Raji (cell line): ENCODE results near the gene UNC13D.

Source experiments
- POLR2A ChIP-seq: IDR thresholded peaks from 2 replicates; pipeline ENCODE4 v1.6.1; 2011; ENCODE audit warnings: low read depth, low read length, control low read depth; ENCODE audit not compliant: insufficient read depth

The UNC13D gene

DNA sequence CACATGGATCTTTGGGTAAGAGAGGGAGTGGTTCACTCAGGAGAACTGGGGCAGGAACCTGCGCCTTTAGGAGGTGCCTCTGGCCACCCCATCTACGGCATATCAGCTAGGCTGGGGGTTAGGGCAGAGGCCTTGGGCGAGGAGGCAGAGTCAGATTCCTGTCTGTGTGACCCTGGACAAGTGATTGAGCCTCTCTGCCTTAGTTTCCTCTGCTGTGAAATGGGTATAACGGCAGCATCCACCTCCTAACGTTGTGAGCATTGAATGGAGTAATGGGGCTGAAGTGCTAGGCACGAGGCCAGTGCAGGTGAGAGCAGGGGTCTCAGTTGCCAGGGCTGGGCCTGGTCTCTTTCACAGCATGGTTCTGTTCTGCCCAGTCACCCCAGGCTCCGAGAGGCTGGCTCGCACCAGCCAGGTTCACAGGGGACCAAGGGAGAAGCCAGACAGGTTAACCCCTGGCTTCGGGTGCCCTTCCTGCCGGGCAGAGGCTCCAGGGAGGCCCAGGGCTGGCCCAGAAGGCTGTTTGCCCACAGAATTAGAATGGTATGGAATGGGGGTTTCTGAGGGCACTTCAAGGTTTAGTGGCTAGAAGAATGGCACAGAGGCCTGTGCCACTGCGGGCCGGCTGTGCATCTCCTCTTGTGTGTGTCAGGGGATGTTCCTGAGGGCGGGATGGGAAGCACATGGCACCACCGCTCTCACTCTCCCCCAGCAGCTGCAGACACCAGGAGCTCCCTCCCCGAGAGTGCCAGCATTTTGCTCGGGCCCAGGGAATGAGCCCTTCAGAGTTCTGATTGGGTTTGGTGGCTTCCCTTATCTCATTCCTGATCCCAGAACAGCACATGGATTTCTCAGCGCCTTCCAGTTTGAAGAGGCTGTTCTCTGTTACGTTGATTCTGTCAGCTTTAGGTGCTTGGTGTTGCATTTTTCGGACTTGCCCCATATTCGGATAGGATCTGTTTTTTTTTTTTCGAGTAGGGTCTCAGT is 23.8 kb downstream of the UNC13D start:
- no peak for TF ChIP-seq POLR2A

DNA sequence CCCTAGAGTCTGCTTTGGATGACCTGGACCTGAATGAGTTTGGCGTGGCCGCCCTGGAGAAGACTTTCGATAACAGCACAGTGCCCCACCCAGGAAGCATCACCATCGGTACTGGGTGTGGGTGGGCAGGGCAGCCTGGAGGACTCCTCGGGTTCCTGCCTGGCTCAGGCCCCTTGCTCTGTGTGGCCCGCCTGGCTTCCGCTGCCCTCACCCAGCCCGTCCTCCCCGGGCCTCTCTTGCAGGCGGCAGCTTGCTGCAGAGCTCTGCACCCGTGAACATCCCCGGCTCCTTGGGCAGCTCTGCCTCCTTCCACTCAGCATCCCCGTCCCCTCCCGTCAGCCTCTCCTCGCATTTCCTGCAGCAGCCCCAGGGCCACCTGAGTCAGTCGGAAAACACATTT is 24.5 kb downstream of the UNC13D start:
- TF ChIP-seq POLR2A = no peak

DNA sequence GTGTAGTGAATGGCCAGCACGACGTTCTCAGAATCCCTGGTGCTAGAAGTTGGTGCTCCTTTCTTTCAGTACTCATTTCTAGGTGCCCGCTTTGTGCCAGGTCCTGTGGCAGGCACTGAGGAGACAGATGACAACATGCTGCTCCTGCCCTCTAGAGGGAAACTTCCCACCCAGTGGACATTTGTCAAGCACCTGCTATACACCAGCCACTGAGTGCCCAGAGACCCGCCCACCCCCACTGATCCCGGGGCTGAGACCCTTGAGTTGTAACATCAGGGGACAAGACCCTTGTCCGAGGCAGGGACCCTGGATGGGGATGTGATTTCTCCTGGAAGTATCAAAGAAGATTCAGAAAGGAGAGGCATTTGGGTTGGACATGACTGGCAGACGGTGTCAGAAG is 25.1 kb downstream of the UNC13D start:
- TF ChIP-seq POLR2A = no peak

DNA sequence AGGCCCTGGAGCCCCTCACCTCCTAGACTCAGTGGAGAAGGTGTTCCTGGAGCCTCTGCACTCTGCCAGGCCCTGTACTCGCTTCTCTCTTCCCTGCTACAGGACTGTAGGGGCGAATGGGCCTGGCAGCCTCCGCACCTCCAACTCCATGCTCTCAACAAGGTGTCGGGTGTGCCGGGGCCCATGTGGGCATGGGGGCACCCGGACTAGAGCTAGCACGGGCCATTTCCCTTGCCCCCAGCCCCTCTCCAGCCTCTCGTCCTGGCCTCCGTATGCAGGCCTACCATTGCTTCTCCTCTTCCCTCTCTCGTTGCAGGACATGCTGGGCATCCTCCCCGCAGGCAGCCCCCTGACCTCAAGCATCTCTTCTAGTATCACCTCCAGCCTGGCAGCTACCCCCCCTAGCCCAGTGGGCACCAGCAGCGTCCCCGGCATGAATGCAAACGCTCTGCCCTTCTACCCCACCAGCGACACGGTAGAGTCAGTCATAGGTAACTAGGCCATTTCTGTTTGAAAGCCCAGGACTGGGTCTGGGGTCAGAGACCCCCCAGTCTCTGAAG is 25.8 kb downstream of the UNC13D start:
- no peak for TF ChIP-seq POLR2A

DNA sequence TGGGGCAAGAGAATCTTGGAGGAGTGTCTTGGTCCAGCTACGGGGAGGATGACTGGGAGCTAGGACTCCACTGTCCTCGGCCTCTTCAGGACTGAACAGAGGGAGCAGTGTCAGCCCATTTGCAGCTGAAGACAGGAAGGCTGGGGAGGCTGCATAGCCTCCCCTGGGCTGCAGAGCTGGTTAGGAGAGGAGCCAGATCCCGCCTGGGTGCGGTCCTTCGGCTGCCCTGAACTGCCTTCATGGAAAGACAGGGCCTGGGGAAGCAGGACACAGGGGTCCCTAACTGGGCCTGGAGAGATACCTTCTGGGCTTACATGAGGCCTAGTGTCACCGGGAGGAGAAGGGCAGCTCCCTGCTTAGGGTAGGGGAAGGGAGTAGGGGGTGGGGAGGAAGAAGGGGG is 26.6 kb downstream of the UNC13D start:
- TF ChIP-seq POLR2A = no peak

DNA sequence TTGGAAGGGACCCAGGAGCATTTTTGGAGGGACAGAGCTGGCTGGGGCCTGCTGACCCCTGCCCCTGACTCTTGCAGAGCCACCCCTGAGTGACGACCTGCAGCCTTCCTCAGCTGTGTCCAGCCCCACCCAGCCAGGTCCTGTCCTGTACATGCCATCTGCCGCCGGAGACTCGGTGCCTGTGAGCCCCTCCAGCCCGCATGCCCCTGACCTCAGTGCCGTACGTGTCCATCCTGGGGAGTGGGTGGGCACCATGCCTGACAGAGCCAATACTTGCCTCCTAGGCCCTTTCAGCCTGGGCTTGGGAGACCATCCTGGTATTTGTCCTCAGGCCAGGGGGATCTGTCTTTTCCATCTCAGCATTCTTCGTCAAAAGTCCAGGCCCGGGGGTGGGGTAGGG is 27.5 kb downstream of the UNC13D start:
- no peak for TF ChIP-seq POLR2A

DNA sequence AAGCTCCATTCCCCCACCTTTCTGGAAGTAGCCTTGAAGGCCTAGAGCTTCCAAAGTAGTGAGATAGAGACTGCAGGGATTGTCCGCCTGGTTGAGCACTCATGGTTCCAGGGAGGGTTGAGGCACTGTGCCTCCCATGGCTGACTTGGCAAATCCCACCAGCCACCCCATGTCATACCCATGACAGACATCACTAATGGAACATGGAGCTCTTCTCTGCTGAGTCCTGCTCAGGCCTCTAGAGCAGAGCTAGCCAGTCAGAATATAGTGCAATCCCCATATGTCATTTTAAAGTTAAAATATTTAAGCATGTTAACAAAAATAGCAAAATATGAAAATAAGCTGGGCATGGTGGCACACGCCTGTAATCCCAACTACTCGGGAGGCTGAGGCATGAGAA is 28.8 kb downstream of the UNC13D start:
- TF ChIP-seq POLR2A = no peak

DNA sequence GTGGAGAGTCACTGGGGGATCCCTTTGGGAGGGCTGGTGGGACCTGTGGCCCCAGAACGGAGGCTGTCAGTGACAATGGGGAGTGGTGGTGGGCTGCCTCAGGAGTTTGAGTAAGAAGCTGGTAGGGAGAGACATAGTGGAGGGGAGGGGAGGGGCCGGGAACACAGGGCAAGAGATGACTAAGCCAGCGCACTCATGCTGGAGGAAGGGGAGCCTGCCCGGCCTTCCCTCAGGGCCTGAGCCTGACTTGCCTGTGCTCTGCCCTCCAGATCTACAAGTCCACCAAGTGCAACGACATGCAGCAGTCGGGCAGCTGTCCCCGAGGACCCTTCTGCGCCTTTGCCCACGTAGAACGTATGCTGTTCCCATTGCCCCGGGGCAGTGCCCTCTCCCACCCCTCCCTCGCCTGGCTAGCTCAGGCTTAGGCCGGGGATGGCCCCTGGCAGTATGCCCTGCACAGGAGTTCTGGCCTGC is 29.3 kb downstream of the UNC13D start:
- TF ChIP-seq POLR2A = no peak

DNA sequence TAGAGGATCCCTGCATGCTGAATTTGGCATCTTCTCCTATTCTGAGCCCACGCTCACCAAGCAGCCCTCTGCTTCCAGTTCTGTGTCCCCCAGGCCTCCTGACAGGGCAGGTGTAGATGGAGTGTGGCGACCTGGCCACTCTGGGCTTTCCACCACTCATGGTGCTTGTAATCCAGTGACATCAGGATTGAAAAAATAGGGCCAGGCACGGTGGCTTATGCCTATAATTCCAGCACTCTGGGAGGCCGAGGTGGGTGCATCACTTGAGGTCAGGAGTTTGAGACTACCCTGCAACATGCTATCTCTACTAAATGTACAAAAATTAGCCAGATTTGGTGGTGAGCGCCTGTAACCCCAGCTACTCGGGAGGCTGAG is 30.2 kb downstream of the UNC13D start:
- TF ChIP-seq POLR2A = no peak

DNA sequence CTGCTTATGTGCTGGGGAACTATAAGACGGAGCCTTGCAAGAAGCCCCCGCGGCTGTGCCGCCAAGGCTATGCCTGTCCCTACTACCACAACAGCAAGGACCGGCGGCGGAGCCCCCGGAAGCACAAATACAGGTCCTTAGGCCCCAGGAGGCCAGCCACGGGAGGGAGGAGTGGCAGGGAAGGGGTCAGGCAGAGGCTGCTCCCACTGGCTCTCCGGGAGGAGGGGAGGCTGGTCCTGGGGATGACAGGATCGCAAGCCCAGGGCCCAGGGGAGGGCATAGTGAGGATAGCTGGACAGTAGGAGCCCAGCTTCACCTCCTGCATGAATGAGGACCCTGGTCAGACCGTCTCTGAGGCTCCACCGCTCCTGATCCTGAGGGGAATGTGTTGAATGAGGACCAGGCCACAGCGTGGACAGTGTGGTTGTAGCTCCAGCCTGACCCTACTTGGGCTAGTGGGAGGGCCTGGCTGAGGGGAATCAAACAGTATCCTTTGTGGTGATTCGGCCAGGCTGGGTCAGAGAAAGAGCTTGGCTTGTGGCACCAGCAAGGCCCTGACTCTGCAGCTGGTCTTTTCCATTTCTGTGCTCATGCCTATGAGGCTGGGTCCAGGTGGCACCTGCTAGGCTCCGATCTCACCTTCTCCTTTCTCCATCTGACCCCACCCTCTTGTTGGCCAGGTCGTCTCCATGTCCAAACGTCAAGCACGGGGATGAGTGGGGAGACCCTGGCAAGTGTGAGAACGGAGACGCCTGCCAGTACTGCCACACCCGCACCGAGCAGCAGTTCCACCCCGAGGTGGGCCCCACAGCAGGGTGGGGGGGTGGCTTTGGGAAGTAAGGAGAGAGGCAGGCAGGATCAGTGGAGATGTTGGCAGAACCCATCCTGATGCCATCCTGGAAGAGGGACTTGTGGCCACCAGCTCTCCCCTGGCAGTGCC is 30.9 kb downstream of the UNC13D start:
- TF ChIP-seq POLR2A = no peak

DNA sequence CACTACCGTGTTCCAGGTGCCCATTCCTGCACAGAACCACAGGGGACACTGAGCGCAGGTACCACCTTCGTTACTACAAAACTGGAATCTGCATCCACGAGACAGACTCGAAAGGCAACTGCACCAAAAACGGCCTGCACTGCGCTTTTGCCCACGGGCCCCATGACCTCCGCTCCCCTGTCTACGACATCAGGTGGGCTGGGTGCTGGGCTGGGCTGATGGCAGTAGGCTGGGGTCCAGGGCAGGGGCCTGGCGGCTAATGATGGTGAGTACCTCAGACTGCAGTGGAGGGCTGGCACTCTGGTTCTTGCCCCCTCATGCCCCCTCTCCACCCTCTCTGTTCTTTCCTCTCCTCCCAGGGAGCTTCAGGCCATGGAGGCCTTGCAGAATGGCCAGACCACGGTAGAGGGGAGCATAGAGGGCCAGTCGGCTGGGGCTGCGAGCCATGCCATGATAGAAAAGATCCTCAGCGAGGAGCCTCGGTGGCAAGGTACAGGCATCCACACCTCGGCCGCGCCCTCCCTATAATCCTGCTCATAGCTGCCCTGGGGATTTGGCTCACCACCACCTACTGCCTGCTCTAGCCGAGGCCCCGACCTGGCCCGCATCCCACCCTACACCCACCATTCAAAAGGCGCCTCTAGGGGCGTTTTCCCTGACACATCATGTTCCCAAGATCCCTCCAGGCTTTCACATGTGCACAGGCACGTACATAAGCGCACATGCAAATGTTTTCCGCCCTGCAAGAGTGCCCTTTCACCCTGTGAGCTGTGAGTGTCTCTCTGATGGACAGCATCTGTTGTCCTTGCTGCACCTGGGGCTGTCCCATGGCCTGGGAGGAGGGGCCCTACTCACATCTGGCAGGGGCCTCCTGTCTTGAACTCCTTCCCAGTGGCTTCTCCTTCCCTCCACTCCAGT is 31.8 kb downstream of the UNC13D start:
- no peak for TF ChIP-seq POLR2A

DNA sequence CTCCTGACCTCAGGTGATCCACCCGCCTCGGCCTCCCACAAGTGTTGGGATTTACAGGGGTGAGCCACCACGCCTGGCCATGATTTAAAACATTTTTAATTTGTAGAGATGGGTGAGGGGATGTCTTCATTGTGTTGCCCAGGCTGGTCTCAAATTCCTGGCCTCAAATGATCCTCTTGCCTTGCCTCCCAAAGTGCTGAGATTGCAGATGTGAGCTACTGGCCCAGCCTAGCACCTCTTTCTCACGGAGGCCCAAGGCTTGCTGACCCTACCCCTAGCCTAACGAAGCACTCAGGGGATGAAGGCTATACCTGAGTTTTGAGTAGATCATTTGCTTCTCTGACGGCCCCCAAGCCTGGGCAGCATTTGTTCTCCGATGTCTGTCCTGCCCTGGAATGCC is 33.0 kb downstream of the UNC13D start:
- no peak for TF ChIP-seq POLR2A

DNA sequence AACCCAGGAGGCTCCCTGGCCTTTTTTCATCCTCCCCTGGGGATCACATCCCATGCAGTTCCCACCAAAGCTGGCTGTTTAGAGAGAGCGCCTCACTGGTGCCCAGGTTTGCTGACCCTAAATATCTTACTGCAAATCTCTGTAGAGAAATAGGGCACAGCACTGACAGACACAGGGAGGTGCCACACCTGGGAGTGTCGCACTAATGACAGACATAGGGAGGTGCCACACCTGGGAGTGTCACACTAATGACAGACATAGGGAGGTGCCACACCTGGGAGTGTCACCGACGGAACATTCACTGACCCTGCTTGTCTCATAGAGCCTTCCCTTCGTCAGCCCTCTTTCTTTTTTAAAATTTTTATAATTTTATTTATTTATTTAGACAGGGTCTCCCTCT is 34.0 kb downstream of the UNC13D start:
- TF ChIP-seq POLR2A = no peak

DNA sequence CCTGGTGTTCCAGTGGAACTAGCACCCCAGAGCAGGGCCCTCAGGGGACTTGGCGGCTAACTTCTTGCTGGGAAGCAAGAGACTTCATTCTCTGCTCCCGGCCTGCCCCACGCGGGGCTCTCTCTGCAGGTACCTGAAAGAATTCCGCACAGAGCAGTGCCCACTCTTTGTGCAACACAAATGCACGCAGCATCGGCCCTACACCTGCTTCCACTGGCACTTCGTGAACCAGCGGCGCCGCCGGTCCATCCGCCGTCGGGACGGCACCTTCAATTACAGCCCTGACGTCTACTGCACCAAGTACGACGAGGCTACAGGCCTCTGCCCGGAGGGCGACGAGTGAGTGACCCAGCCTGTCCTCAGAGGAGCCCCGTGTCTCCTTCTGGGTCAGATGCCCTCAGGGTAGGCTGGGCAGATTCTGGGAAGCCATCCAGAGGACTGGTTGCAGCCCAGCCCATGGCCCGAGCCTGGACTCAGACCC is 34.5 kb downstream of the UNC13D start:
- TF ChIP-seq POLR2A = no peak
